Gastroesophageal sphincter (tissue), 4 donors: ENCODE results near the gene BEND5. TPM values are rescaled to one million over a fixed set of nuclear protein-coding genes. Genes with fewer than 3 reads are reported as not detected.

Experiments
- ATAC-seq: fragments of 150-250 bp; one replicate; pipeline ENCODE4 v1.9.1; 2016; ENCODE audit warnings: mild to moderate bottlenecking, moderate library complexity
- H3K27ac ChIP-seq, 4 donors: fragments of 200-600 bp; sonication (generic) in 3 of 4; 1 replicate in 3 of 4; 2 replicates in 1 of 4; pipeline ENCODE4 v1.5.1; 2016 to 2019
- H3K27me3 ChIP-seq: fragments of 200-600 bp; sonication (generic); one replicate; pipeline ENCODE4 v1.5.1; 2019
- H3K36me3 ChIP-seq, 2 donors: fragments of 200-600 bp; sonication (generic); one replicate each; pipeline ENCODE4 v1.5.1; 2019; ENCODE audit warnings: control low read depth in 1 of 2
- H3K4me1 ChIP-seq, 3 donors: fragments of 200-600 bp; sonication (generic); 1 replicate in 2 of 3; 2 replicates in 1 of 3; pipeline ENCODE4 v1.5.1; 2016 to 2019; ENCODE audit warnings: control low read depth in 2 of 3
- H3K4me3 ChIP-seq, 2 donors: fragments of 200-600 bp; sonication (generic); one replicate each; pipeline ENCODE4 v1.5.1; 2019; ENCODE audit warnings: mild to moderate bottlenecking in 1 of 2, moderate library complexity in 1 of 2
- H3K9me3 ChIP-seq, 3 donors: fragments of 200-600 bp; sonication (generic); one replicate each; pipeline ENCODE4 v1.5.1; 2017 to 2019; ENCODE audit warnings: control low read depth in 2 of 3
- EP300 ChIP-seq: sonication (generic); formaldehyde crosslinking; IDR thresholded peaks from one replicate; pipeline ENCODE4 v1.6.1; 2017; ENCODE audit warnings: antibody characterized with exemption, mild to moderate bottlenecking
- POLR2A ChIP-seq, 2 donors: fragments of 450-650 bp; IDR thresholded peaks; one replicate each; pipeline ENCODE4 v1.6.1; 2017; ENCODE audit warnings: antibody characterized with exemption in 2 of 2, mild to moderate bottlenecking in 2 of 2, moderate library complexity in 1 of 2
- POLR2AphosphoS5 ChIP-seq: sonication (generic); formaldehyde crosslinking; IDR thresholded peaks from one replicate; pipeline ENCODE4 v1.6.1; 2017; ENCODE audit warnings: antibody characterized with exemption
- WGBS, 2 donors: methylation state at CpG; one replicate each; pipeline ENCODE4 v1.1.5; 2018; ENCODE audit warnings: low coverage in 1 of 2; 5-methylcytosine and 5-hydroxymethylcytosine counted together
- total RNA-seq, 4 donors: library from RNA; depleted of rRNA; stranded (reverse); fragments of >200 nt; gene quantifications; one replicate each; pipeline ENCODE4 v1.1.0, GENCODE V29; 2016
- TF ChIP-seq, protein P1 (sequence below), 4 experiments: fragments of 200-600 bp in 2 of 4; fragments of 450-650 bp in 2 of 4; sonication (generic) in 1 of 4; IDR thresholded peaks; one replicate each; pipeline ENCODE4 v1.5.1; 2017 to 2019; ENCODE audit warnings: antibody characterized with exemption in 4 of 4, mild to moderate bottlenecking in 2 of 4, moderate library complexity in 2 of 4

The BEND5 gene
- total RNA-seq, 4 donors from 2014 or later, result 2.6 to 10.4 (median 5.9) TPM

- Histone ChIP-seq H3K36me3 (peaks cover 0 to 70% of the 10 kb centered on the region in 2 donors), H3K27me3 (no peaks in the 10 kb centered on the region), H3K4me1 (peaks cover 0 to 9% (median 0%) of the 10 kb centered on the region in 3 donors), H3K4me3 (no peak overlapping the region), H3K27ac (no peak overlapping the region), H3K9me3 (no peaks in the 10 kb centered on the region)
- no peak for ATAC-seq
- TF ChIP-seq, protein P1, sequence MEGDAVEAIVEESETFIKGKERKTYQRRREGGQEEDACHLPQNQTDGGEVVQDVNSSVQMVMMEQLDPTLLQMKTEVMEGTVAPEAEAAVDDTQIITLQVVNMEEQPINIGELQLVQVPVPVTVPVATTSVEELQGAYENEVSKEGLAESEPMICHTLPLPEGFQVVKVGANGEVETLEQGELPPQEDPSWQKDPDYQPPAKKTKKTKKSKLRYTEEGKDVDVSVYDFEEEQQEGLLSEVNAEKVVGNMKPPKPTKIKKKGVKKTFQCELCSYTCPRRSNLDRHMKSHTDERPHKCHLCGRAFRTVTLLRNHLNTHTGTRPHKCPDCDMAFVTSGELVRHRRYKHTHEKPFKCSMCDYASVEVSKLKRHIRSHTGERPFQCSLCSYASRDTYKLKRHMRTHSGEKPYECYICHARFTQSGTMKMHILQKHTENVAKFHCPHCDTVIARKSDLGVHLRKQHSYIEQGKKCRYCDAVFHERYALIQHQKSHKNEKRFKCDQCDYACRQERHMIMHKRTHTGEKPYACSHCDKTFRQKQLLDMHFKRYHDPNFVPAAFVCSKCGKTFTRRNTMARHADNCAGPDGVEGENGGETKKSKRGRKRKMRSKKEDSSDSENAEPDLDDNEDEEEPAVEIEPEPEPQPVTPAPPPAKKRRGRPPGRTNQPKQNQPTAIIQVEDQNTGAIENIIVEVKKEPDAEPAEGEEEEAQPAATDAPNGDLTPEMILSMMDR (IDR thresholded peaks at IDR 0.05), result no peak
- TF ChIP-seq POLR2AphosphoS5 (no peak), POLR2A (IDR thresholded peaks at IDR 0.05) (no peak), EP300 (no peak)
- WGBS, 2 donors, result 89% methylated on average over 7 of the region's 18 CpGs; no CpG with 5 or more reads in 1 of the 2 donors
These were observed 17.7 kb downstream of the BEND5 start for GRCh38 chr1:48758976-48759375.

- Histone ChIP-seq H3K4me3 (no peak overlapping the region), H3K27me3 (no peaks in the 10 kb centered on the region), H3K27ac (no peak overlapping the region), H3K36me3 (peaks cover 0 to 86% of the 10 kb centered on the region in 2 donors), H3K4me1 (peaks cover 0 to 9% (median 0%) of the 10 kb centered on the region in 3 donors), H3K9me3 (no peaks in the 10 kb centered on the region)
- 95% methylated on average over 2 of the region's 2 CpGs; no CpG with 5 or more reads in 1 of the 2 donors for WGBS, 2 donors
- TF ChIP-seq POLR2AphosphoS5, result no peak
- TF ChIP-seq, protein P1 (IDR thresholded peaks at IDR 0.05), result no peak
- TF ChIP-seq POLR2A (IDR thresholded peaks at IDR 0.05), result no peak
- no peak for TF ChIP-seq EP300
- ATAC-seq, result no peak
These were observed 19.3 kb downstream of the BEND5 start for GRCh38 chr1:48757363-48757762.

DNA sequence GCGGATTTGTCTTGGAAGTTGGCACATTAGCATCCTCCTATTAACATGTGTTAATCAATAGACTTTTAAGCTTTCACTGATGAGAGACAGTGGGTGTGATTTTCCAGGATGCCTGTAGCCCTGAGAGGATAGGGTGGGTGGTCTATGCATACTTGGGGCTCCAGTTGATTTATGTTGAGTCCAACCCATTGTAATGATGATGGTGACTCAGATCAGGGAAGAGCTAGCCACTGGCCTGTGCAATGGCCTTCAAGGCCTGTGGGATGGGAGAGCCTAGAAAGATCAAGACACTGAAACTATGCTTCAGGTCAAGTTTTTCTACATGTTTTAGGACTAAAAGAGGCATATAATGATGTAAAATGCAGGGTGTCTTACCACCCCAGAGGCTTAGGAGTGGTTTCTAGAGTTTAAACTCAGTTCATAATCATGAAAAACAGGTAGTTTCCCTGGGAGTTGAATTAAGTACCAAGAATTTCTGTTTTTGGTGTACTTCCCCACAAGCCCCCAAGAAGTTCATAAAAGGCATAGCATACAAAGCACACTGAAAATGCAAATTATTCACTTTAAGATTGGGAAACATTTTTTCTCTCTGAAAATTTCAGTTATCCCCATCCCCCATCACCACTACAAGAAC is 19.9 kb downstream of the BEND5 start:
- H3K4me1 ChIP-seq, result peaks cover 0 to 9% (median 0%) of the 10 kb centered on the region in 3 donors
- H3K9me3 ChIP-seq, result no peaks in the 10 kb centered on the region
- no peak overlapping the region for H3K4me3 ChIP-seq
- TF ChIP-seq EP300 (no peak), POLR2A (IDR thresholded peaks at IDR 0.05) (no peak), POLR2AphosphoS5 (no peak)
- TF ChIP-seq, protein P1 (IDR thresholded peaks at IDR 0.05), result no peak
- H3K27ac ChIP-seq, result no peak overlapping the region
- no peak for ATAC-seq
- peaks cover 0 to 90% of the 10 kb centered on the region in 2 donors for H3K36me3 ChIP-seq
- WGBS, 2 donors, result 100% methylated on average over 1 of the region's 1 CpG
- no peaks in the 10 kb centered on the region for H3K27me3 ChIP-seq

DNA sequence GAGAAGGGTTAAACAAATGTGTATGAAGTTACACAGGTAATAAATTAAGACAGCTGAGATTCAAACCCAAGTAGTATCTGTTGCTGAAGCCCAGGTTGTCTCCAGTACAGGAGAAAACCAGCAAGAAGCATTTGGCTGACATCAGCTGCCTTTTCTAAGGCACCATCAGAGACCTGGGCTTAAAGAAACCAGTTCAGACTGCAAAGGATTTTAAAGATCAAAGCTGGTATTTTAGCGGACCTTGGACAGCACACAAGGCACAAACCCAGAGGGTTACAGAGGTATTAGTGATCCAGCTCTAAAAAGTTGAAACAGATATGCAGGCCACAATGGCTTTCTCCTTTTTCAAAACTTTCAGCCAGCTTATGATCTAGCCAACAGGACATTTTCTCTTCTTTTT is 23.4 kb downstream of the BEND5 start:
- Histone ChIP-seq H3K4me3 (no peak overlapping the region), H3K27ac (no peak overlapping the region), H3K9me3 (no peaks in the 10 kb centered on the region), H3K27me3 (no peaks in the 10 kb centered on the region), H3K36me3 (peaks cover 0 to 93% of the 10 kb centered on the region in 2 donors), H3K4me1 (no peaks in the 10 kb centered on the region)
- TF ChIP-seq, protein P1 (IDR thresholded peaks at IDR 0.05), result no peak
- TF ChIP-seq POLR2AphosphoS5 (no peak), EP300 (no peak), POLR2A (IDR thresholded peaks at IDR 0.05) (no peak)
- ATAC-seq, result no peak
- WGBS, 2 donors, result 57 to 71% methylated on average over 1 of the region's 1 CpG

- no peak for ATAC-seq
- H3K4me1 ChIP-seq, result no peaks in the 10 kb centered on the region
- H3K36me3 ChIP-seq, result peaks cover 0 to 82% of the 10 kb centered on the region in 2 donors
- H3K4me3 ChIP-seq, result no peak overlapping the region
- no peak overlapping the region for H3K27ac ChIP-seq
- TF ChIP-seq POLR2AphosphoS5 (no peak), EP300 (no peak), POLR2A (IDR thresholded peaks at IDR 0.05) (no peak)
- TF ChIP-seq, protein P1 (IDR thresholded peaks at IDR 0.05), result no peak
- 93 to 100% methylated on average over 1 of the region's 1 CpG for WGBS, 2 donors
- H3K9me3 ChIP-seq, result no peaks in the 10 kb centered on the region
- H3K27me3 ChIP-seq, result no peaks in the 10 kb centered on the region
These were observed 26.6 kb downstream of the BEND5 start for GRCh38 chr1:48750109-48750508.
